Esophagus muscularis mucosa (tissue), 4 donors: ENCODE measurements around the gene PDP2. TPM values are rescaled to one million over a fixed set of nuclear protein-coding genes. Genes with fewer than 3 reads are reported as not detected.

Experiments used
- DNase-seq: peaks from one replicate; pipeline ENCODE4 v3.0.0-alpha.2; 2017; ENCODE audit errors: extremely low spot score
- H3K27ac ChIP-seq, 4 donors: fragments of 200-600 bp; sonication (generic); replicated peaks in 1 of 4; 1 replicate in 3 of 4; 2 replicates in 1 of 4; pipeline ENCODE4 v1.5.1; 2016 to 2019; ENCODE audit warnings: mild to moderate bottlenecking in 1 of 4
- H3K27me3 ChIP-seq, 4 donors: fragments of 200-600 bp; sonication (generic); one replicate each; pipeline versions ENCODE4 v1.5.1 to v1.6.0; 2016 to 2019
- H3K36me3 ChIP-seq, 4 donors: fragments of 200-600 bp; sonication (generic); one replicate each; pipeline ENCODE4 v1.5.1; 2016 to 2019
- H3K4me1 ChIP-seq, 4 donors: fragments of 200-600 bp; sonication (generic); one replicate each; pipeline ENCODE4 v1.5.1; 2016 to 2019
- H3K4me3 ChIP-seq, 4 donors: fragments of 200-600 bp; sonication (generic); 1 replicate in 2 of 4; 2 replicates in 2 of 4; pipeline ENCODE4 v1.5.1; 2016 to 2019; ENCODE audit warnings: mild to moderate bottlenecking in 4 of 4, moderate library complexity in 1 of 4
- H3K9me3 ChIP-seq, 4 donors: fragments of 200-600 bp; sonication (generic); 1 replicate in 3 of 4; 2 replicates in 1 of 4; pipeline ENCODE4 v1.5.1; 2016 to 2019
- CTCF ChIP-seq, 3 experiments: fragments of 200-600 bp in 2 of 3; fragments of 450-650 bp in 1 of 3; sonication (generic) in 2 of 3; IDR thresholded peaks; one replicate each; pipeline ENCODE4 v1.5.1; 2017 to 2019; ENCODE audit warnings: antibody characterized with exemption in 3 of 3, mild to moderate bottlenecking in 2 of 3, moderate library complexity in 1 of 3
- EP300 ChIP-seq: sonication (generic); formaldehyde crosslinking; IDR thresholded peaks from one replicate; pipeline ENCODE4 v1.6.1; 2017; ENCODE audit warnings: antibody characterized with exemption
- POLR2A ChIP-seq: fragments of 450-650 bp; IDR thresholded peaks from one replicate; pipeline ENCODE4 v1.6.1; 2017; ENCODE audit warnings: antibody characterized with exemption, moderate library complexity, mild to moderate bottlenecking, low read depth
- POLR2AphosphoS5 ChIP-seq, 2 donors: sonication (generic); formaldehyde crosslinking; IDR thresholded peaks; one replicate each; pipeline ENCODE4 v1.6.1; 2017; ENCODE audit warnings: antibody characterized with exemption in 2 of 2
- WGBS: methylation state at CpG from one replicate; pipeline ENCODE4 v1.1.5; 2018; 5-methylcytosine and 5-hydroxymethylcytosine counted together
- intact Hi-C: fragments of 100-400 bp; cut with DNase I; formaldehyde crosslinking; loops from one replicate; pipeline ENCODE4 v1.15.1; 2023
- total RNA-seq, 4 donors: library from RNA; depleted of rRNA; stranded (reverse); fragments of >200 nt; gene quantifications; one replicate each; pipeline versions ENCODE4 v1.1.0 to v1.2.1, GENCODE V29; 2016

Gene PDP2
- total RNA-seq, 4 donors from 2014 or later: 5.5 to 9.3 (median 7.6) TPM

- no peak overlapping the region for H3K4me3 ChIP-seq
- TF ChIP-seq POLR2A: no peak
- no peak for TF ChIP-seq POLR2AphosphoS5 (IDR thresholded peaks at IDR 0.05)
- no peaks in the 10 kb centered on the region for H3K36me3 ChIP-seq
- intact Hi-C loops: no loop called here
- no peaks in the 10 kb centered on the region for H3K27me3 ChIP-seq
- H3K9me3 ChIP-seq: no peaks in the 10 kb centered on the region
- no peak for DNase-seq
- peaks cover 53 to 94% (median 93%) of the 10 kb centered on the region in 4 donors for H3K4me1 ChIP-seq
- 80% methylated on average over 9 of the region's 10 CpGs for WGBS
- H3K27ac ChIP-seq: peak overlapping the region; percentile 86 to 91 (median 90)
Measured at GRCh38 chr16:66901626-66902025, 21.3 kb downstream of the PDP2 start.

DNA sequence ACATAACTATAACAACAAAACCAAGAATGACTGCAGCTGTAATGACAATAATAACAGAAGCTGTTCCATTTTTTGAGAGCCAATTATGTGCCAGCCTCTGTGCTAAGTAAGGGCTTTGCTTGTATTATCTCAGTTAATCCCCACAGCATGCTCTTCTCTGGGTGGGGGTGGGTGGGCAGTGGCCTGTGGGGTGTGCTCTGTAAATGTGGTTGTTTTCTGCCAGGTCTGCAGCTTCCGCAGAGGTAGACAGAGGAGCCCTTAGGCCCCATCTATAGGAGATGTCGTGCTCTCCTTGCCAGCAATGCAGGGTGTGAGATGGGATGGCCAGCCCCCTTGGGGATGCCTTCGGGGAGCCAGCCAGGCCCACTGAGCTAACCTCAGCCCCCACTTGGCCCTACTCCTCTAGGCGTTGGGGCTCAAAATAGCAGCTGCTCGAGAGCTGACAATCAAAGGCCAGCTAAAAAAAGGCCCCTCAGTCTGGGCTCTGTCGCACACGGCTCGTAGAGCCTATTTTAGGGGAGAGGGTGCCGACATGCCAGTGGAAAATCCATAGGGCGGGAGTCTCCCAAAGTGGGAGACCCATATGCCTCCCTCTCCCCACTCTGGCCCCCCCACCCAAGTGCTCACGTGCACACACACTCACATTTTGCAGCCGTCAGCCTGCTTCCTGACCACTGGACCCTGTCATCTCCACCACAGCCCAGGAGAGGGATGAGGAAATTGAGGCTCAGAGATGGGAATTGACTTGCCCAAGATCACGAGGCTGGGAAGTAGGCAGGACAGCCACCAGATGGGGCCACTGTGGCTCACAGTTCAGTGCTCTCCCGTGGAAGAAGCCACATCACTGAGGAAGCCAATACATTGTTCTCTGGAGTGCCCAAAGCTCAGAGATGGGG lies 22.6 kb downstream of the PDP2 start:
- Histone ChIP-seq H3K27ac (peak overlapping the region; percentile 86 to 91 (median 90)), H3K36me3 (no peaks in the 10 kb centered on the region), H3K4me3 (no peak overlapping the region), H3K4me1 (peaks cover 64 to 95% (median 92%) of the 10 kb centered on the region in 4 donors), H3K9me3 (no peaks in the 10 kb centered on the region), H3K27me3 (no peaks in the 10 kb centered on the region)
- DNase-seq: no peak
- 48% methylated on average over 13 of the region's 14 CpGs for WGBS
- TF ChIP-seq CTCF (IDR thresholded peaks at IDR 0.05) (no peak), EP300 (no peak), POLR2A (no peak), POLR2AphosphoS5 (IDR thresholded peaks at IDR 0.05) (no peak)
- intact Hi-C loops: no loop called here

- H3K27ac ChIP-seq: peak overlapping the region; percentile 86 to 91 (median 90)
- H3K36me3 ChIP-seq: no peaks in the 10 kb centered on the region
- no peak overlapping the region for H3K4me3 ChIP-seq
- peaks cover 63 to 86% (median 84%) of the 10 kb centered on the region in 4 donors for H3K4me1 ChIP-seq
- intact Hi-C loops: no loop called here
- WGBS: 67% methylated on average over 4 of the region's 11 CpGs
- TF ChIP-seq CTCF (IDR thresholded peaks at IDR 0.05) (no peak), POLR2A (no peak), EP300 (no peak)
- no peaks in the 10 kb centered on the region for H3K9me3 ChIP-seq
- no peaks in the 10 kb centered on the region for H3K27me3 ChIP-seq
- DNase-seq: no peak
Measured at GRCh38 chr16:66903544-66904427, 23.5 kb downstream of the PDP2 start.

- no peaks in the 10 kb centered on the region for H3K36me3 ChIP-seq
- no peaks in the 10 kb centered on the region for H3K27me3 ChIP-seq
- 83% methylated on average over 12 of the region's 13 CpGs for WGBS
- peaks cover 56 to 80% (median 77%) of the 10 kb centered on the region in 4 donors for H3K4me1 ChIP-seq
- peak overlapping the region; percentile 86 to 91 (median 90) for H3K27ac ChIP-seq
- H3K4me3 ChIP-seq: peak overlapping the region; percentile 19 to 48 (median 36)
- TF ChIP-seq EP300 (no peak), CTCF (IDR thresholded peaks at IDR 0.05) (no peak), POLR2A (no peak), POLR2AphosphoS5 (IDR thresholded peaks at IDR 0.05) (no peak)
- no peaks in the 10 kb centered on the region for H3K9me3 ChIP-seq
- no peak for DNase-seq
- intact Hi-C loops: no loop called here
Measured at GRCh38 chr16:66904428-66904845, 24.1 kb downstream of the PDP2 start.
